Memory B cell (primary cell): ENCODE measurements around the gene PRKCSH.
"Not testable (repeated sequence)": the region's sequence is repeated elsewhere in the genome, so short reads cannot be mapped to it uniquely, and the experiment has no call there.

Source experiments
- ATAC-seq: fragments of 150-1000 bp; cut with Tn5 transposase; 2 replicates; pipeline ENCODE4 v1.10.0; 2021; ENCODE audit warnings: low read depth, mild to moderate bottlenecking, moderate library complexity
- DNase-seq, 2 donors: peaks; one replicate each; pipeline ENCODE4 v3.0.0; 2022; ENCODE audit warnings: low spot score in 2 of 2
- H3K27ac Mint-ChIP-seq: one replicate; pipeline ENCODE4 v1.8.0; 2022; ENCODE audit warnings: mild to moderate bottlenecking, moderate library complexity, mixed read lengths
- H3K27me3 Mint-ChIP-seq: one replicate; pipeline ENCODE4 v1.8.0; 2022; ENCODE audit warnings: mixed read lengths
- H3K36me3 Mint-ChIP-seq: one replicate; pipeline ENCODE4 v1.8.0; 2022; ENCODE audit warnings: mild to moderate bottlenecking, mixed read lengths
- H3K4me1 Mint-ChIP-seq: one replicate; pipeline ENCODE4 v1.8.0; 2022; ENCODE audit warnings: mixed read lengths
- H3K4me3 Mint-ChIP-seq: one replicate; pipeline ENCODE4 v1.8.0; 2022; ENCODE audit warnings: mild to moderate bottlenecking, moderate library complexity, mixed read lengths
- H3K9me3 Mint-ChIP-seq: one replicate; pipeline ENCODE4 v1.8.0; 2022; ENCODE audit warnings: mixed read lengths

The PRKCSH gene

GRCh38 chr19:11450570-11451326 lies 15.3 kb downstream of the PRKCSH start:
- Mint-ChIP-seq H3K36me3 (peaks cover 14% of the 10 kb centered on the region), H3K27ac (no peak overlapping the region), H3K9me3 (no peaks in the 10 kb centered on the region), H3K4me1 (peaks cover 16% of the 10 kb centered on the region), H3K4me3 (no peak overlapping the region), H3K27me3 (peaks cover 4% of the 10 kb centered on the region)
- DNase-seq (no peak), ATAC-seq (no peak)

GRCh38 chr19:11451327-11451870 lies 16.0 kb downstream of the PRKCSH start:
- Mint-ChIP-seq H3K4me3 (no peak overlapping the region), H3K27me3 (peaks cover 4% of the 10 kb centered on the region), H3K27ac (no peak overlapping the region), H3K4me1 (peaks cover 16% of the 10 kb centered on the region), H3K9me3 (no peaks in the 10 kb centered on the region), H3K36me3 (peaks cover 14% of the 10 kb centered on the region)
- DNase-seq (no peak), ATAC-seq (no peak)

DNA sequence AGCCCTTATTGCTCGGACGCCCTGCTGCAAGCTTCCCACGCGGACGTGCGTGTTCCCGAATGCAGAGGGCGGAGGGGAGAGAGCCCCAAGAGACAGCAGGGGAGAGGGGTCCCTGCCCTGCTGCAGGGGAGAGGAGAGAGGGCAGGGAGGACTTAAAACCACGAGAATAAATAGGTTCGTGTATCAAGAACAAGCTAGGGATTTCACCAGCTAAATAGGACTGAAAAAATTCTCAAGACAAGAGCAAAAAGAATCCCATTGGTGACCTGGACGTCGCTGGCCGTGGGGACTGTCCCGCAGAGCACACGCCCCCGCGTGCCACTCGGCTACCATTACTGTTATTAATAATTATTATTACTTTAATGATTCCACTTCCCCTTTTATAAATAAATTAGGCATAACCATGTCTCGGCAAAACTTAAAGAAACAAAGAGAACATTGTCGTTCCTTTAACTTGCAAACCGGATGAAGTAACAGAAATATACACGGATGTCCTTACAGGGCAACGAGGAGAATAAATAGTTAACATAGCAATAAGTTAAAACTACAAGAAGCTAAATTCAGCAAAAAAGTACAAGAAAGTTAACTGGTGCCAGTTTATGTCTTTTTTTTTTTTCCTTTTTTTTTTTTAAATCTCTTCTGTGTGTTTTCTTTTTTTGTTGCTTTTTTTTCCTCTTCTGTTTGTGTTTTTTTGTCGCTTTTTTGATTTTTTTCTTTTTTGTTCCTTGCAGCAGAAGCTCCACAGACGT lies 16.6 kb downstream of the PRKCSH start:
- H3K4me1 Mint-ChIP-seq = peaks cover 12% of the 10 kb centered on the region
- H3K27me3 Mint-ChIP-seq = peaks cover 4% of the 10 kb centered on the region
- H3K27ac Mint-ChIP-seq = no peak overlapping the region
- H3K4me3 Mint-ChIP-seq = peak overlapping the region; percentile 16
- no peak for DNase-seq
- H3K36me3 Mint-ChIP-seq = peaks cover 10% of the 10 kb centered on the region
- ATAC-seq = peak; percentile 34
- H3K9me3 Mint-ChIP-seq = no peaks in the 10 kb centered on the region

- peak overlapping the region; percentile 16 for H3K4me3 Mint-ChIP-seq
- DNase-seq (no peak), ATAC-seq (no peak)
- no peaks in the 10 kb centered on the region for H3K9me3 Mint-ChIP-seq
- no peak overlapping the region for H3K27ac Mint-ChIP-seq
- H3K27me3 Mint-ChIP-seq = peaks cover 4% of the 10 kb centered on the region
- peaks cover 12% of the 10 kb centered on the region for H3K4me1 Mint-ChIP-seq
- peaks cover 9% of the 10 kb centered on the region for H3K36me3 Mint-ChIP-seq
Observed at GRCh38 chr19:11452620-11453310, 17.3 kb downstream of the PRKCSH start.

GRCh38 chr19:11453468-11454341 lies 18.3 kb downstream of the PRKCSH start:
- ATAC-seq = peak; percentile 63
- DNase-seq = no peak
- Mint-ChIP-seq H3K9me3 (no peaks in the 10 kb centered on the region), H3K4me1 (peaks cover 12% of the 10 kb centered on the region), H3K4me3 (no peak overlapping the region), H3K27me3 (peaks cover 7% of the 10 kb centered on the region), H3K36me3 (peaks cover 9% of the 10 kb centered on the region), H3K27ac (no peak overlapping the region)

DNA sequence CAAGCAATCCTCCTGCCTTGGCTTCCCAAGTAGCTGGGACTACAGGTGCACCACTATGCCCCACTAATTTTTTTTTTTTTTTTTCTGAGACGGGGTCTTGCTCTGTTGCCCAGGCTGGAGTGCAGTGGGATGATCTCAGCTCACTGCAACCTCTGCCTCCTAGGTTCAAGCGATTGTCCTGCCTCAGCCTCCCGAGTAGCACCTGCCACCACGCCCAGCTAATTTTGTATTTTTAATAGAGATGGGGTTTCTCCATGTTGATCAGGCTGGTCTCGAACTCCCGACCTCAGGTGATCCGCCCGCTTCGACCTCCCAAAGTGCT lies 19.8 kb downstream of the PRKCSH start:
- not testable (repeated sequence) for H3K36me3 Mint-ChIP-seq, H3K4me3 Mint-ChIP-seq, DNase-seq, H3K9me3 Mint-ChIP-seq, ATAC-seq, H3K27ac Mint-ChIP-seq
- H3K4me1 Mint-ChIP-seq = peaks cover 12% of the 10 kb centered on the region
- H3K27me3 Mint-ChIP-seq = peaks cover 13% of the 10 kb centered on the region

DNA sequence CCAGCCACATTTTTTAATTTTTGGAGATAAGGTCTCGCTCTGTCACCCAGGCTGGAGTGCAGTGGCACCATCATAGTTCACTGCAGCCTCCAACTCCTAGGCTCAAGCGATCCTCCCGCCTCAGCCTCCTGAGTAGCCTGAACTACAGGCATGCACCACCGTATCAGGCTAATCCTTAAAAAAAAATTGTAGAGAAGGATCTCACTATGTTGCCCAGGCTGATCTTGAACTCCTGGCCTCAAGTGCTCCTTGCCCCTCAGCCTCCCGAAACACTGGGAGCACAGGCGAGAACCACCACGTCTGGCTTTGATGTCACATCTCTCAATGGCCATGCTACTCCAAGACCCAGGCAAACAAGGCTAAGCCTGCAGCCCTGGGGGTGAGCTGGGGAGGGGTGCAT lies 21.2 kb downstream of the PRKCSH start:
- DNase-seq (no peak), ATAC-seq (no peak)
- no peaks in the 10 kb centered on the region for H3K36me3 Mint-ChIP-seq
- no peaks in the 10 kb centered on the region for H3K9me3 Mint-ChIP-seq
- H3K27ac Mint-ChIP-seq = no peak overlapping the region
- H3K27me3 Mint-ChIP-seq = peaks cover 19% of the 10 kb centered on the region
- no peak overlapping the region for H3K4me3 Mint-ChIP-seq
- H3K4me1 Mint-ChIP-seq = peaks cover 12% of the 10 kb centered on the region

GRCh38 chr19:11457115-11457514 lies 21.7 kb downstream of the PRKCSH start:
- no peak overlapping the region for H3K27ac Mint-ChIP-seq
- H3K9me3 Mint-ChIP-seq = no peaks in the 10 kb centered on the region
- H3K27me3 Mint-ChIP-seq = peaks cover 19% of the 10 kb centered on the region
- H3K4me3 Mint-ChIP-seq = no peak overlapping the region
- DNase-seq = no peak
- no peaks in the 10 kb centered on the region for H3K36me3 Mint-ChIP-seq
- H3K4me1 Mint-ChIP-seq = peaks cover 9% of the 10 kb centered on the region
- ATAC-seq = no peak

GRCh38 chr19:11457831-11458230 lies 22.4 kb downstream of the PRKCSH start:
- no peak for DNase-seq
- peaks cover 5% of the 10 kb centered on the region for H3K4me1 Mint-ChIP-seq
- H3K4me3 Mint-ChIP-seq = no peak overlapping the region
- no peaks in the 10 kb centered on the region for H3K36me3 Mint-ChIP-seq
- H3K9me3 Mint-ChIP-seq = no peaks in the 10 kb centered on the region
- no peak for ATAC-seq
- H3K27me3 Mint-ChIP-seq = peaks cover 17% of the 10 kb centered on the region
- H3K27ac Mint-ChIP-seq = no peak overlapping the region

DNA sequence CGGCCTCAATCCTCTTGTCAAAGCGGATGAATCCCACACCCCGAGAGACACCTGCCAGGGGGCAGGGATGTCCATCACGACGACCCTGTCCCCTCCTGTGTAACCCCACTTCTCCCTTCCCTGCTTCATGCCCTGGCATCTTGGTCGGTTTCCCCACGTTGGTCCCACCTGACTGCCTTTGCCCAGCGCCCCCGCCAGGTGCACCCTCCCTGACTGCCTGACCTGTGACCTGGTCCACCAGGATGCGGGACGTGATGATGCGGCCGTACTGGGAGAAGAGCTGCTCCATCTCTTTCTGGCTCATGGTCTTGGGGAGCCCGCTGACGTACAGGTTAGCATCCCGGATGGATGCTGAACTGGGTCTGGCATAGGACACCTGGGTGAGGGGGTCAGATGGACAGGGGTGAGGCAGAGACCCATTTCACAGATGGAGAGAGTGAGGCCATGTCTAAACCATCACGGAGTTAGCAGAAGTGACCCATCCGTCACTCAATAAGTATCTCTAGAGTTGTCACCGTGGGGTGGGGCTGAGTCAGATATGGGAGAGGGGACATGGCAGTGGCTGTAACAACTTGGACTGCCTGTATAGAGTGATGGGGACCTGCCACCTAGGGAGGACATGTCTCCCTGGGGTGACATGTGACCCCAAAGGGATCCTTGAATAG lies 22.9 kb downstream of the PRKCSH start:
- Mint-ChIP-seq H3K9me3 (no peaks in the 10 kb centered on the region), H3K27ac (no peak overlapping the region), H3K4me1 (peaks cover 2% of the 10 kb centered on the region), H3K4me3 (no peak overlapping the region), H3K36me3 (no peaks in the 10 kb centered on the region), H3K27me3 (peaks cover 16% of the 10 kb centered on the region)
- ATAC-seq (no peak), DNase-seq (no peak)

DNA sequence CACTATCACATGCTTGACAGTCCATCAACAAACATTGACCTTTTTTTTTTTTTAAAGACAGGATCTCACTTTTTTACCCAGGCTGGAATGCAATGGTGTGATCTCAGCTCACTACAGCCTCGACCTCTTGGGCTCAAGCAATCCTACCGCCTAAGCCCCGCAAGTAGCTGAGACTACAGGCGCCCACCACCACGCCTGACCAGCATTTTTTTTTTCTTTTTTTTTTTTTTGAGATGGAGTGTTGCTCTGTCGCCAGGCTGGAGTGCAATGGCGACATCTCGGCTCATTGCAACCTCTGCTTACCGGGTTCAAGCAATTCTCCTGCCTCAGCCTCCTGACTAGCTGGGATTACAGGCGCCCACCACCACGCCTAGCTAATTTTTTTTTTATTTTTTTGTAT lies 23.5 kb downstream of the PRKCSH start:
- H3K27ac Mint-ChIP-seq, DNase-seq, H3K9me3 Mint-ChIP-seq, H3K36me3 Mint-ChIP-seq, H3K4me1 Mint-ChIP-seq, ATAC-seq, H3K4me3 Mint-ChIP-seq: not testable (repeated sequence)
- H3K27me3 Mint-ChIP-seq = peaks cover 15% of the 10 kb centered on the region

- ATAC-seq = peak; percentile 34
- Mint-ChIP-seq H3K27me3 (peaks cover 15% of the 10 kb centered on the region), H3K4me3 (no peak overlapping the region), H3K9me3 (no peaks in the 10 kb centered on the region), H3K27ac (no peak overlapping the region), H3K36me3 (no peaks in the 10 kb centered on the region), H3K4me1 (no peaks in the 10 kb centered on the region)
- no peak for DNase-seq
Observed at GRCh38 chr19:11460207-11460606, 24.8 kb downstream of the PRKCSH start.

DNA sequence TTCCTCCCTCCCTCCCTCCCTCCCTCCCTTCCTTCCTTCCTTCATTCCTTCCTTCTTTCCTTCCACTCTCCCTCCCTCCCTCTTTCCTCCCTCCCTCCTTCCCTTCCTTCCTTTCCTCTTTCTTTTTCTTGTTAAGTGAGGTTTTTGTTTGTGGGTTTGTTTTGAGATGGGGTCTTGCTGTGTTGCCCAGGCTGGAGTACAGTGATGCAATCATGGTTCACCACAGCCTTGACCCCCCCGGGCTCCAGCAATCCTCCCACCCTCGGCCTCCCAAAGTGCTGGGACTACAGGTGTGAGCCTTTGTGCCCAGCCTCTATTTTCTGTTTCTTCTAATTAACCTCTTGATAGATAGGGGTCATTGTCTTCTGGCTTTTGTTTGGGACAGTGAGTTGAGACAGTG lies 26.0 kb downstream of the PRKCSH start:
- Mint-ChIP-seq H3K27ac (no peak overlapping the region), H3K9me3 (no peaks in the 10 kb centered on the region), H3K36me3 (no peaks in the 10 kb centered on the region), H3K4me1 (no peaks in the 10 kb centered on the region), H3K27me3 (peaks cover 19% of the 10 kb centered on the region), H3K4me3 (no peak overlapping the region)
- DNase-seq (no peak), ATAC-seq (no peak)
